IPS DF 6.9 (cell line): ENCODE results near the gene PLXNB2.
A peak's percentile ranks its signal among the peaks of the same experiment; 100 is the strongest.

Experiments
- DNase-seq: peaks from one replicate; pipeline ENCODE4 v3.0.0-alpha.2; 2013; ENCODE audit warnings: low read depth, low spot score
- H3K27ac ChIP-seq: one replicate; pipeline ENCODE4 v1.5.1; 2013; ENCODE audit warnings: low read length, control low read depth
- H3K27me3 ChIP-seq: 2 replicates; pipeline ENCODE4 v1.6.1; 2013; ENCODE audit warnings: mild to moderate bottlenecking, low read length; ENCODE audit not compliant: control insufficient read depth, insufficient read depth
- H3K36me3 ChIP-seq: 2 replicates; pipeline ENCODE4 v1.6.1; 2013; ENCODE audit warnings: low read length; ENCODE audit not compliant: control insufficient read depth, insufficient read depth
- H3K4me1 ChIP-seq: 2 replicates; pipeline ENCODE4 v1.6.1; 2013; ENCODE audit warnings: low read length; ENCODE audit not compliant: control insufficient read depth, insufficient read depth
- H3K4me3 ChIP-seq: 2 replicates; pipeline ENCODE4 v1.5.1; 2013; ENCODE audit warnings: mild to moderate bottlenecking, low read length
- H3K9me3 ChIP-seq: 2 replicates; pipeline ENCODE4 v1.6.1; 2013; ENCODE audit warnings: low read length, inconsistent platforms; ENCODE audit not compliant: control insufficient read depth, insufficient read depth
- WGBS: extraction: QIAGEN DNeasy Blood & Tissue Kit; methylation state at CpG from one replicate; pipeline ENCODE4 v1.1.7; 2013; ENCODE audit warnings: mixed read lengths, missing lambda C conversion rate; ENCODE audit not compliant: insufficient read length, insufficient coverage; 5-methylcytosine and 5-hydroxymethylcytosine counted together

PLXNB2 gene

GRCh38 chr22:50304528-50305392, 2.7 kb downstream of the PLXNB2 start:
- Histone ChIP-seq H3K36me3 (no peaks in the 10 kb centered on the region; the same call in 1 of the 2 replicates), H3K27ac (no peak overlapping the region), H3K4me1 (peaks cover 11% of the 10 kb centered on the region), H3K4me3 (no peak overlapping the region), H3K9me3 (no peaks in the 10 kb centered on the region), H3K27me3 (no peaks in the 10 kb centered on the region)
- DNase-seq, result no peak
- WGBS, result no CpG with 5 or more reads among the region's 22 CpGs

- Histone ChIP-seq H3K27ac (no peak overlapping the region), H3K27me3 (no peaks in the 10 kb centered on the region), H3K36me3 (no peaks in the 10 kb centered on the region; the same call in 1 of the 2 replicates), H3K4me3 (no peak overlapping the region), H3K9me3 (no peaks in the 10 kb centered on the region), H3K4me1 (peaks cover 11% of the 10 kb centered on the region)
- WGBS, result no CpG with 5 or more reads among the region's 11 CpGs
- no peak for DNase-seq
Observed at GRCh38 chr22:50303848-50304527, 3.5 kb downstream of the PLXNB2 start.

GRCh38 chr22:50303515-50303847, 4.0 kb downstream of the PLXNB2 start:
- Histone ChIP-seq H3K4me3 (no peak overlapping the region), H3K27me3 (no peaks in the 10 kb centered on the region), H3K9me3 (no peaks in the 10 kb centered on the region), H3K27ac (no peak overlapping the region), H3K36me3 (no peaks in the 10 kb centered on the region; the same call in 1 of the 2 replicates), H3K4me1 (peaks cover 11% of the 10 kb centered on the region)
- no peak for DNase-seq
- no CpG with 5 or more reads among the region's 7 CpGs for WGBS

GRCh38 chr22:50302564-50302963, 4.9 kb downstream of the PLXNB2 start:
- DNase-seq, result no peak
- WGBS, result no CpG with 5 or more reads among the region's 5 CpGs
- H3K27me3 ChIP-seq, result no peaks in the 10 kb centered on the region
- no peak overlapping the region for H3K4me3 ChIP-seq
- no peaks in the 10 kb centered on the region for H3K9me3 ChIP-seq
- H3K4me1 ChIP-seq, result peaks cover 6% of the 10 kb centered on the region
- no peak overlapping the region for H3K27ac ChIP-seq
- no peaks in the 10 kb centered on the region for H3K36me3 ChIP-seq

- peaks cover 6% of the 10 kb centered on the region for H3K4me1 ChIP-seq
- no peak for DNase-seq
- no peaks in the 10 kb centered on the region for H3K9me3 ChIP-seq
- H3K27ac ChIP-seq, result no peak overlapping the region
- no CpG with 5 or more reads among the region's 9 CpGs for WGBS
- no peak overlapping the region for H3K4me3 ChIP-seq
- no peaks in the 10 kb centered on the region for H3K36me3 ChIP-seq
- no peaks in the 10 kb centered on the region for H3K27me3 ChIP-seq
Observed at GRCh38 chr22:50302041-50302541, 5.4 kb downstream of the PLXNB2 start.

GRCh38 chr22:50301581-50301991, 5.9 kb downstream of the PLXNB2 start:
- Histone ChIP-seq H3K27ac (no peak overlapping the region), H3K4me3 (no peak overlapping the region), H3K36me3 (no peaks in the 10 kb centered on the region), H3K27me3 (no peaks in the 10 kb centered on the region), H3K9me3 (no peaks in the 10 kb centered on the region), H3K4me1 (peaks cover 6% of the 10 kb centered on the region)
- DNase-seq, result no peak
- no CpG with 5 or more reads among the region's 17 CpGs for WGBS

- H3K4me3 ChIP-seq, result no peak overlapping the region
- no peaks in the 10 kb centered on the region for H3K36me3 ChIP-seq
- no peak overlapping the region for H3K27ac ChIP-seq
Observed at GRCh38 chr22:50300620-50301257, 6.7 kb downstream of the PLXNB2 start.

GRCh38 chr22:50299785-50300619, 7.4 kb downstream of the PLXNB2 start:
- WGBS, result no CpG with 5 or more reads among the region's 93 CpGs
- H3K27ac ChIP-seq, result no peak overlapping the region
- peaks cover 3% of the 10 kb centered on the region for H3K4me1 ChIP-seq
- H3K36me3 ChIP-seq, result no peaks in the 10 kb centered on the region
- no peak for DNase-seq
- H3K4me3 ChIP-seq, result peak overlapping the region; percentile 28
- no peaks in the 10 kb centered on the region for H3K9me3 ChIP-seq
- H3K27me3 ChIP-seq, result no peaks in the 10 kb centered on the region

More at GRCh38 chr22:50300620-50301257, 6.7 kb downstream of the PLXNB2 start:
- DNase-seq, result no peak
- WGBS, result no CpG with 5 or more reads among the region's 14 CpGs
- Histone ChIP-seq H3K4me1 (peaks cover 3% of the 10 kb centered on the region), H3K27me3 (no peaks in the 10 kb centered on the region), H3K9me3 (no peaks in the 10 kb centered on the region)

- no peaks in the 10 kb centered on the region for H3K9me3 ChIP-seq
- peak overlapping the region; percentile 28; the same call in 1 of the 2 replicates for H3K4me3 ChIP-seq
- no peaks in the 10 kb centered on the region for H3K27me3 ChIP-seq
- no CpG with 5 or more reads among the region's 59 CpGs for WGBS
- no peaks in the 10 kb centered on the region for H3K36me3 ChIP-seq
- no peak overlapping the region for H3K27ac ChIP-seq
- DNase-seq, result no peak
- peaks cover 6% of the 10 kb centered on the region for H3K4me1 ChIP-seq
Observed at GRCh38 chr22:50298937-50299784, 8.3 kb downstream of the PLXNB2 start.
